Stimulated activated CD8-positive, alpha-beta memory T cell treated with anti-CD3 and anti-CD28 coated beads, Interleukin-7, amount 100 ng/mL, for 48 hours (primary cell): ENCODE results near the gene GAREM2.
"Not testable (repeated sequence)": the region's sequence is repeated elsewhere in the genome, so short reads cannot be mapped to it uniquely, and the experiment has no call there.

Source experiments
- DNase-seq, 2 donors: peaks; one replicate each; pipeline ENCODE4 v3.0.0-alpha.2; 2020; ENCODE audit warnings: low read depth in 1 of 2; ENCODE audit errors: extremely low read depth in 1 of 2

Gene GAREM2

GRCh38 chr2:26172871-26173775 lies at the start of gene GAREM2:
Gene GAREM2 (plus strand): TSS chr2:26173088. CDS start chr2:26173221, 133 bp downstream.
- DNase-seq = no peak

- no peak for DNase-seq
These were observed 49.5 kb upstream of the GAREM2 start for GRCh38 chr2:26123426-26123825.

- no peak for DNase-seq
These were observed 46.8 kb upstream of the GAREM2 start for GRCh38 chr2:26126074-26126473.

- no peak for DNase-seq
These were observed 44.7 kb upstream of the GAREM2 start for GRCh38 chr2:26128176-26128575.

GRCh38 chr2:26130763-26131162 lies 42.1 kb upstream of the GAREM2 start:
- DNase-seq = no peak

GRCh38 chr2:26136451-26136850 lies 36.4 kb upstream of the GAREM2 start:
- no peak for DNase-seq

- DNase-seq = no peak
These were observed 33.4 kb upstream of the GAREM2 start for GRCh38 chr2:26139269-26140183.

- DNase-seq = no peak
These were observed 31.6 kb upstream of the GAREM2 start for GRCh38 chr2:26141145-26141769.

- DNase-seq = no peak
These were observed 28.9 kb upstream of the GAREM2 start for GRCh38 chr2:26144031-26144430.

- peak; percentile 19 to 20 for DNase-seq
These were observed 27.8 kb upstream of the GAREM2 start for GRCh38 chr2:26144953-26145680.

GRCh38 chr2:26148501-26148900 lies 24.4 kb upstream of the GAREM2 start:
- no peak for DNase-seq

GRCh38 chr2:26150243-26150642 lies 22.6 kb upstream of the GAREM2 start:
- DNase-seq = no peak

- DNase-seq = no peak
These were observed 15.3 kb upstream of the GAREM2 start for GRCh38 chr2:26157580-26157979.

GRCh38 chr2:26161926-26162325 lies 11.0 kb upstream of the GAREM2 start:
- DNase-seq = no peak

GRCh38 chr2:26162963-26163362 lies 9.9 kb upstream of the GAREM2 start:
- no peak for DNase-seq

- no peak for DNase-seq
These were observed 8.7 kb upstream of the GAREM2 start for GRCh38 chr2:26164231-26164630.

GRCh38 chr2:26164641-26165211 lies 8.2 kb upstream of the GAREM2 start:
- DNase-seq = no peak

- DNase-seq = no peak
These were observed 7.5 kb upstream of the GAREM2 start for GRCh38 chr2:26165403-26165802.

- not testable (repeated sequence) for DNase-seq
These were observed 6.3 kb upstream of the GAREM2 start for GRCh38 chr2:26166541-26166940.

GRCh38 chr2:26168785-26169184 lies 4.1 kb upstream of the GAREM2 start:
- DNase-seq = no peak
